ENCODE data around the gene ZC3H8.

ZC3H8 gene

GRCh38 chr2:112170495-112170894 lies 84.3 kb downstream of the ZC3H8 start:
- no peak overlapping the region for H3K4me3 ChIP-seq (replicated peaks in 1 of 2; ENCODE audit: low read depth in 2 of 2, low read length in 2 of 2)
- no peak for DNase-seq (ENCODE audit: low read depth in 2 of 2)
- no peak for TF ChIP-seq CTCF (IDR thresholded peaks at IDR 0.05; ENCODE audit: low read depth, low read length)

- no peak for DNase-seq (ENCODE audit: low read depth in 2 of 2)
- TF ChIP-seq CTCF (IDR thresholded peaks at IDR 0.05; ENCODE audit: low read depth, low read length), result no peak
- H3K4me3 ChIP-seq (replicated peaks in 1 of 2; ENCODE audit: low read depth in 2 of 2, low read length in 2 of 2), result no peak overlapping the region
Measured at GRCh38 chr2:112168422-112169124, 86.3 kb downstream of the ZC3H8 start.

DNA sequence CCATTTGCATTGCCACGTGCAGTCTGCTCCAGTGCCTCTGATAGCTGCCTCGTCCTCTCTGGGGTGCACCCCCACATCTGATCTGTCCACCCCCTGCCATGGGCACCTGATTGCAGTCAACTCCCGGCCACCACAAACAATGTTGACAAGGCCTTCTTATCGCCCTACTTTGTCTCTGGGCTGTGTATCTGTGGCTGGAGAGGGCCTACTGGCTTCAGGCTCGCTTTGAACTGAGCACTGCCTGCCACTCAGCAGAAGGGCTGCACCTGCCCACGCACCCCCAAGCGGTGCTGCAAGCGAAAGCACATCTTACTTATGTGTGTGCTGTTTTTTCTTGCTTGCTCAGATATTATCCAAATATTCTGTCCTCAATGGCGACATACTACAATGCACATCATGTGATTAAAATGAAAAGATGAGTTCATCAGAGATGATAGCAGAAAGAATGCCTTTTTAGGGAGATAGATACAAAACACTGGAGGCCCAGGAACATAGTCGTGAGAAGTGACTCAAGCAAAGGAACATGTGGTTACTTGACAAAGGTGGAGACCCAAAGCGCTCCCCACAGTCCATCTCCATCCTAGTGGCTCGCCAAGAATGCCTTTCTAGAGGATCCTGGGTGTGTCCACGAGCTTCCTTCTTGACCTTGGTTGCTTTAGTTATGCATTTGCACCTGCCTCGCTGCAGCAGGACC lies 87.9 kb downstream of the ZC3H8 start:
- no peak for TF ChIP-seq CTCF (IDR thresholded peaks at IDR 0.05; ENCODE audit: low read depth, low read length)
- no peak for DNase-seq (ENCODE audit: low read depth in 2 of 2)
- H3K4me3 ChIP-seq (replicated peaks in 1 of 2; ENCODE audit: low read depth in 2 of 2, low read length in 2 of 2), result no peak overlapping the region

GRCh38 chr2:112165296-112165695 lies 89.5 kb downstream of the ZC3H8 start:
- no peak overlapping the region for H3K4me3 ChIP-seq (replicated peaks in 1 of 2; ENCODE audit: low read depth in 2 of 2, low read length in 2 of 2)
- no peak for TF ChIP-seq CTCF (IDR thresholded peaks at IDR 0.05; ENCODE audit: low read depth, low read length)
- DNase-seq (ENCODE audit: low read depth in 2 of 2), result no peak

DNA sequence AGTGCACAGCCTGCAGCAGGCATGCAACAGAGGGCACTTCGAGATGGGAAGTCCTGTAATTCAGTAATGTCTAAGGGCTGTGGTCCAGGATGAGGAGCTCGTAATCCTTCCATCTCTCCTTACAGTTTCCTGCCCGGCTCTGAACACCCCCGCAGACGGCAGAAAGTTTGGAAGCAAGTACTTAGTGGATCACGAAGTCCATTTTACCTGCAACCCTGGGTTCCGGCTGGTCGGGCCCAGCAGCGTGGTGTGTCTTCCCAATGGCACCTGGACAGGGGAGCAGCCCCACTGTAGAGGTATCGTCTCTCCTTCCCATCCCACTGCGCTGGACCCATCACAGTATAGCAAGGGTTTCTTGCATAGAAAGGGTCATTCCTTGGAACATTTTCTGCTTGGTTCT lies 90.0 kb downstream of the ZC3H8 start:
- DNase-seq (ENCODE audit: low read depth in 2 of 2), result no peak

GRCh38 chr2:112163541-112163981 lies 91.3 kb downstream of the ZC3H8 start:
- H3K4me3 ChIP-seq (replicated peaks in 1 of 2; ENCODE audit: low read depth in 2 of 2, low read length in 2 of 2), result no peak overlapping the region
- no peak for TF ChIP-seq CTCF (IDR thresholded peaks at IDR 0.05; ENCODE audit: low read depth, low read length)

More for the DNA sequence above, 90.0 kb downstream of the ZC3H8 start:
- TF ChIP-seq CTCF (IDR thresholded peaks at IDR 0.05; ENCODE audit: low read depth, low read length), result no peak
- H3K4me3 ChIP-seq (replicated peaks in 1 of 2; ENCODE audit: low read depth in 2 of 2, low read length in 2 of 2), result no peak overlapping the region

More at GRCh38 chr2:112163541-112163981, 91.3 kb downstream of the ZC3H8 start:
- DNase-seq (ENCODE audit: low read depth in 2 of 2), result peak in 1 of 2 donors; percentile 12

All from cardiac fibroblast (primary cell).